Posterior cingulate gyrus (tissue), 11 donors: ENCODE data around the gene ARGLU1.
A peak's percentile ranks its signal among the peaks of the same experiment; 100 is the strongest.

Source experiments
- DNase-seq, 10 donors: peaks; one replicate each; pipeline versions ENCODE4 v3.0.0 to v3.0.0-alpha.2; 2020 to 2021; ENCODE audit warnings: mixed read lengths in 3 of 10
- intact Hi-C: fragments of 100-400 bp; cut with DNase I; formaldehyde crosslinking; loops from one replicate; pipeline ENCODE4 v1.15.1; 2023

The ARGLU1 gene

DNA sequence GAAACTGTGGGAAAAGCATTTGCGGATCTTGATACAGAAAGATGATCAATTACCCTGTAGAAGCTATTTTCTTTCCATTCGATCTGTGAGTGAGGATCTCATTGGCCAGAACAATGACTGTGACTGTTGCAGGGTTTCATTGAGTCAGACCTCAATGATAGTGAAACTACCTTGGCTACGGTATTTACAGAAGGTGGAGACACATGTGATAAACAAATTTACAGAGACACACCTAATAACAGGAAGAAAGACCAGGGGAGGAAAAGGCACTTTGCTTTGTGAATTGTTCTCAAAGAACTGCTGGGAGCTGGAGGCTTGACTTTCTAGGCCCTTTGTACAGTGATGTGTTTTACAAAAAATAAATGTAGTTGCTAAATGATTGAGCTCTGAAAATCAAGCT lies 19.9 kb upstream of the ARGLU1 start:
- no peak for DNase-seq
- intact Hi-C loops: no loop called here

DNA sequence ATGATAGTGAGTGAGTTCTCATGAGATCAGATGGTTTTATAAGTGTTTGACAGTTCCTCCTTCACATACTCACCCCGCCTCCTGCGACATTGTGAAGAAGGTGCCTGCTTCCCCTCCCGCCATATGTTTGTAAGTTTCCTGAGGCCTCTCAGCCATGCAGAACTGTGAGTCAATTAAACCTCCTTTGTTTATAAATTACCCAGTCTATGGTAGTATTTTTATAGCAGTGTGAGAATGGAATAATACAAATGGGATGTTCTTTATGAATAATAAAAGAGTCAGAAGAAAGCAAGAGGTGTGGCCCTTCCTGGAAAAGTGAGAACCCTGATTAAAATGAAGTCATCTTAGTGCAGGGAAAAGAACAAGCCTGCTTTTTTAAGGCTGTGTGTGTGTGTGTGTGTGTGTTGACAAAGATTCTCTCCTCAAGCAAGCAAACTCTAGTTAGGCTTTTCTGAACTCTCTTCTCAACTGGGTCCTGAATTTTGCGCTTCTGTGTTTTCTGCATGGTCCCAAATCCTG lies 18.8 kb upstream of the ARGLU1 start:
- no peak for DNase-seq
- intact Hi-C loops: no loop called here

DNA sequence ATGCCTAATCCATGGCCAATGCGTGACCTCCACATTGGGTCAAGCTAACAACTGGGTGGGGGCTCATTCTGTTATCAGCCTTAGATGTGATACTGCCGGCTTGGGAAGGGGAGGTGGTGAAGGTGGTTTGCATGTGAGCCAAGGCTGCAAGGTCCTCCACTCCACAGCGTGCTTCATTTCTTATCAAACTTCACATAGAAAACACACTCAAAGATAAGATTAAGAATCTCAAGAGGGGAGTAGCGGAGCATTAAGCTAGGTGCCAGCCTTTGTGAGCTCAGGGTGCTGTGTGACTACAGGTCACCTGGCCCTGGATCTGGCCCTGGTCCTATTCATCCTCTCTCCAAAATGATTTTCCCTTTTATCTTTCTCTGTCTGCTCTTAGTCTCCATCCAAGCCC lies 13.3 kb upstream of the ARGLU1 start:
- intact Hi-C loops: no loop called here
- no peak for DNase-seq

DNA sequence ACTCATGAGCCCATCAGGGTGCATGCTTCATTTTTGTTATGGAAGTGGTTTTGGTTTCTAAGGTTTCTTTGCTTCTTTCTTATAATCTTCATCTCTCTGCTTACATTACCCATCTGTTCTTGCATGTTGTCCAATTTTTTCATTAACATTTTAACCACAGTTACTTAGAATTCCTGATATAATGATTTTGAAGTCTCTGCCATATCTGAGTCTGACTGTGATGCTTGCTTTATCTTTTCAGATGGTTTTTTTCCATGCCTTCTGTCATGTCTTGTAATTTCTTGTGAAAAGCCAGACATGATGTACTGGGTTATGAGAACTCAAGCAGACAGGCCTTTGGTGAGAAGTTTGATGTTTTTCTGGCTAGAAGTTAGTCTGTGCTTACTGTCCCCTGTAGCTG lies 8.0 kb upstream of the ARGLU1 start:
- DNase-seq: no peak
- intact Hi-C loops: no loop called here

DNA sequence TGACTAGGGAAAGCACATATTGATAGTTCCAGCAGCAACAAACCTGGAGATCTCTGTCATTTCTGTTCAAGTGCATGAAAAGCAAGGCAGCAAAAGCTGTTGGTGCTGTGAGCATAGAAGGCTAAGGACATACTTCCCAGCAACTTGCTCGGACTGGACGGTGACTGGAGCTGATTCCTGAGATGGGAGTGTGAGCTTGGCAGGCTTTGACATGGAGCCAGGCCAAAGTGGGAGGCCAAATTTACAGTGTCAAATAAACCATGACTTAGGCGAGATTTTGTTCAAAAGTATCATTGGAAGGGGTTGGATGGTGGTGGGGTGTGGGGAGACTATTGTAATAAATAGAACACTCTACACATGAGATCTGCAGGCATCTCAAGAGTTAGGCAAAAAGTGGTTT lies 5.9 kb upstream of the ARGLU1 start:
- intact Hi-C loops: no loop called here
- DNase-seq: no peak

DNA sequence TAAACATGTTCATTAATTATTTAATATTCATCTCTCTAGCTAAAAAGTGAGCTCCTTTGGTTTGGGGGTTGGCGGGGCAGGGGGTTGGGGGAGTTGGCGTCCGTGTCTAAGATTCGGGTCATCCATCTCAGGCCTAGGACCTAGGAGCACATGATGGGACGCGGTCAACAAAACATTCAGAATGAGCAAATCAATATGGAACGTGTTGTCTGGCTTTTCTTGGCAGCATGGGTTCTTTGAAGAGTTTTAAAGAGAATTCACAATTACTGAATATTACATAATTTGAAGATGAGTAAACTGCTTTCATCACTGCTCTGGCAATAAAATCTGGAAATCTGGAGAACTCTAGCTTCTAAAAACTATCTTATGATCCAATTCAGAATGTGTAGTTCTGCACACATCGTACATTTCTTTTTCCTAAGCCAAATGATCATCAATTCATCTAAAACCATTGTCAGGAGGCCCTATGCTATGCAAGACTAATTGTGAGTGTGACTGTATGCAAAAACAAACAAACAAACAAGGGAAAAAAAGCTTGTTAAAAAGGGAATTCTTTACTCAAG lies 5.4 kb upstream of the ARGLU1 start:
- no peak for DNase-seq
- intact Hi-C loops: no loop called here

DNA sequence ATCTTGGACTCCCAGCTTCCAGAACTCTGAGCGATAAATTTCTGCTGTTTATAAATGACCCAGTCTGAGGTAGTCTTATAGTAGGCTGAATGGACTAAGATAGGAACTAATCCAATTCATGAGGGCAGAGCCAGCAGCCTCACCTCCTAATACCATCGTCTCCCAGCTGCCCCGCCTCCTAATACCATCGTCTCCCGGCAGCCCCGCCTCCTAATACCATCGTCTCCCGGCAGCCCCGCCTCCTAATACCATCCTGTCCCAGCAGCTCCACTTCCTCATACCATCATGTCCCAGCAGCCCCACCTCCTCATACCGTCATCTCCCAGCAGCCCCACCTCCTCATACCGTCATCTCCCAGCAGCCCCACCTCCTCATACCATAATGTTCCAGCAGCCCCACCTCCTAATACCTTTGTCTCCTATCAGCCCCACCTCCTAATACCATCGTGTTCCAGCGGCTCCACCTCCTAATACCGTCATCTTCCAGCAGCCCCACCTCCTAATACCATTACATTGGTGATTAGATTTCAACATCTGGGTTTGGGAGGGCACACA lies 2.4 kb upstream of the ARGLU1 start:
- DNase-seq: peak in 4 of 10 donors; percentile 20 to 85 (median 80)
- intact Hi-C loops: no loop called here

DNA sequence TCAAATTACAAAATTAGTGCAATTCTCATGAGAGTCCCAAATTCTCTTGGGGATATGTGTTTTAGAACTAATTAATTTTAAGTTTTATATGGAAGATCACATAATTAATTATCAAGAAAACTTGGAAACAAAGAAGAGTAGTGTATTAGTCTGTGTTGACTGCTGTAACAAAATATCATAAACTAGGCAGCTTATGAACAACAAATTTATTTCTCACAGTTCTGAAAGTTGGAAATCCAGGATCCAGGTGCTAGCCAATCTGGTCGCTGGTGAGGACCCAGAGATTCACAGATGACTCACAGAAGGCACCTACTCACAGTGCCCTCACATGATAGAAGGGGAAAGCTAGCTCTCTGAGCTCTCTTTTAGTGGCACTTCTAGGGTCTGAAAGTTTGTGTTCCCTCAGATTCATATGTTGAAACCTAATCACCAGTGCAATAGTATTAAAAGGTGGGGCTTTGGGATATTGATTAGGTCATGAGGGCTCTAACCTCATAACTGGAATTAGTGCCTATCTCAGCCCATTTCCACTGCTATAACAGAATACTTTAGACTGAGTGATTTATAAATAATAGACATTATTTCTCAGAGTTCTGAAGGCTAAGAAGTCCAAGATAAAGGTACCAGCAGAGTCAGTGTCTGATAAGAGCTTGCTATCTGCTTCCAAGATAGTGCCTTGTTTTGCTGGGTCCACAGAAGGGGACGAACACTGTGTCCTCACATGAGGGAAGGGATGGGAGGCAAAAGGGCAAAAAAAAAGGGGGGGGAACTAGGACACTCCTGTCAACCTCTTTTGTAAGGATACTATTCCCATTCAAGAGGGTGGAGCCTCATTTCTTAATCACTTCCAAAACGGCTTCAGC lies 1.5 kb upstream of the ARGLU1 start:
- DNase-seq: no peak
- intact Hi-C loops: no loop called here

DNA sequence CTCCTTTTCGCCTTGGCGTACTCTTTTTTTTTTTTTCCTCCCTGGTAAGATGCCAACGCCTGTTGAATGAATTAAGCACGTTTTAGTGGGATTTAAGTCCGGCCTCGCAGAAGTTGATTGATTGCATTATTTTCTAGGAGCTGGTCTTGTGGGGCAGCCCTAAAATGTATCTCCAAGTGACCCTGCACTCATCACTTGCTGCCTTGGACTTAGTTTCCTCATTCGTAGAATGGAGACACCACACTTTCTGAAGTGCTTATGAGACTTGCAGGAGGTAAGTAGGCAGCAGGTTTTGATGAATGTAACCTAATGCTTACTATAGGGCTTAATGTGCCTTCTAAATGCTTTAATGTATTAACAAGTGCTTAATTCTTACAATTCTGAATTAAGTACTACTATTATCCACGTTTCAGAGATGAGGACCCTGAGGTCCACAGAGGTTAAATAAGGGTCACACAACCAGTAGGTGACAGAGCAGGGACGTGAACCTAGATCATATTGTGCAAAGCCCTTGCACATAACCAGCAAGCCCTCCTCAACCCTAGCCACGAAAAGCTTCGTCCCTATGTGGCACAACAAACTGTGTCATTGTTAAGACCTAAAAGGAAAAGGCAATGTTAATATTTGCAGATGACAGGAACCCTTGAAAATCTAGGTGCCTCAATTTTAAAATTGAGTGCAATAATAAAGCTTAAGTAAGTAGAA lies 514 bp upstream of the ARGLU1 start:
- DNase-seq: no peak
- intact Hi-C loops: no loop called here

DNA sequence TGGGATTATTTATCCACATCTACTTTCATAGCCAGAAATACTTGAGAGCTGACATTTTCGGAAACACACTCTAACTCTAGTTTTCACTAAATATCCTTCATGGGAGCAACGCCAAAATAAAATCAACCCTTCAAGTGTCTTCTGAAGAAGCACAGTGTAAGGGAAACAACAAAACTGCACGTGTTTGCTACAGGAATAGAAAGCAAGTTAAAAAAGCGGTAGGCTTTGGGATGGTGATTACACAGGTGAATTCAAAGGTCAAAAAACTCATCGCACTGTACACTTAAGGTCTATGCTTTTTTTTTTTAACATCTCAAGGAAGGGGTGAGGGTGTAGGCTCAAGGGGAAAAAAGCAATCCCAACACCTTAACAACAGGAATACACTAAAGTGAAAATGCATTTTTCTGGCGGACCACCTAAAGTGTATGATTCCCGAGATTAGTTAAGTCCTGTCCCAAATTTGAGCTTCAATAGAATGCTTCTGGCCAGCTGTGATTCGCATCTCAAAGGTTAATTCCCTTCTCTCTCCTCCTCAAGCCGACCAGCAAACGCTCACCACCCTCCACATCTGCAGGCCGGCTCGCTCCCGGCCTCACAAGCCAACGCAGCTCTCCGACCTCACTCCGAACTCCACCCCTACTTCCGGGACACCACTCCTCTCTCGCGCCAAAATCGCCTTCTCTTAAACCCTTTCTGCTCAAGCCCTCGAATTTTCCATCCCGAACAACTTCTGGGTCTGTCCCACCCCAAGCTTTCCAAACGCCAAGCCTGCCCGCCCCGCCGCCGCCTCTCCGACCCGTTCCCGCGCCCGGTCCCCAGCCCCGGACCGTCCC lies 1.1 kb downstream of the ARGLU1 start:
- DNase-seq: peak in 7 of 10 donors; percentile 6 to 85 (median 41)
- intact Hi-C loops: no loop called here

DNA sequence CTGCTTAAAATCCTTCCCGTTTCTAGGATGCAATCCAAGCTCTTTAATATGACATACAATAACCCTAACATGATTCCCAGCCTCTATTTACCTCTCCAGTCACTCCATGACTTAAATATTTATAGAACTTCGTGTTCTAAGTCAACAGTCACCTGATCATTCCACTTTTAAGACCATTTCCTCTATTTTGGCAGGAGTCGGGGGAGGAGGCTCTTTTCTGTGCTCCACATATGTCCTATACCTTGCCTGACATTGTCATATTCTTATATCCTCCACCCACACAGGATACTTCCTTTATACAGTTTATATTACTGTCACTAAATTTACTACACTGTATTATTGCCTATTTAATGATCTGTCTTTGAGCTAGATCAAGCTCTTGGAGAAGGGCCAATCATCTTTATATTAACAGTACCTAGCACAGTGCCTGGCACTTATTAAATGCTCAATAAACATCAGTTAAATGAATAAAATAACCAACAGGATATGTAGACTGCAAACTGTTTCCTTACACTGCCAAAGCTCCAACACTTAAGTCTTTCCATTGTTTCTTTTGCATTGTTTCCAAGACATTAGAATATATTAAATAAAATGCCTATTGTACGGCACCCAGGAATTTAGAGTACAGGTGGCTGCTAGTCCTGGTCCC lies 2.7 kb downstream of the ARGLU1 start:
- no peak for DNase-seq
- intact Hi-C loops: no loop called here

DNA sequence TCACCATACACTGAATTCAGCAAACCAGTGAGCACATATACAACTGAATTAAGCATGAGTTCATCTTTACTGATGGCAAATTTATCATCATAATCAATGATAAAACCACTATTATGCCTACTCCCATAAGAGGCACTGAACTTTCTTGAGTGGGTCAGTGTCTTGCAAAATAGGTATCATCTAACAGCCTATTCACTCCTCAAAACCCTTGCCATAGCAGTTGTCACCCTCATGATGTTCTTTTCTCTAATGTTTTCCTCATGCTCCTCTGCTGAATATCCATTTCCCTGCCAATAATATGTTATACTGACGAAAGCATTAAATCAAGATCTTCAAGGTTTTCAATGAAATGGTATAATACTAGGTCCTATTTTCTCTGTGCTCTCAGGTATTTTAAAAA lies 5.6 kb downstream of the ARGLU1 start:
- DNase-seq: no peak
- intact Hi-C loops: no loop called here

DNA sequence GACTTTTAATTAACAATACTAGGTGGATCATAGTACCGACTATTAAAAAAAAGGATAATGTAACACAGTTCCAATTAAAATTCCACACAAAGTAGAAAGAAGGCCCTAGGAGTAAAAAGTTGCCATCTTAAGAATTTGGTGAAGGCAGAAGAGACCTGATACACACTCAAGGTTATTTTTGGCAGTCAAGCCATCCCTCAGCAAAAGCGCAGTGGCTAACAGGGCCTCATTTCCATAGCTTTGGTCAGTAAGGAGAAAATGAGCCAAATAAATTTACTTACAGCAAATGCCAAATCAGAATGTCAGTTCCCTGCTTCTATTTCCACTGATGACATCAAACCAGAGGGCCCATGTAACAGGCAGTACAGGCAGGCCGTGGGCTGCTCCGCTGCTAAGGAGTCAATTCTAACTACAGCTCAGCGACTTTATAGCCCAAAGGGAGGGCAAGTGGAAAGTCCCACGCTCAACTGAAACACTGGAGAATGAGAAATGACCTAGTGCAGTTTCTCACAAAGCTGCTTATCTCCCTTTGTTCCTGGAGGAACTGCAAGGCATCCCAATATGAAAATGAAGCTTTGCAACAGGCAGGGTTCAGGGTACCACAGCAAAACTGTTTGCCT lies 6.3 kb downstream of the ARGLU1 start:
- DNase-seq: no peak
- intact Hi-C loops: no loop called here

DNA sequence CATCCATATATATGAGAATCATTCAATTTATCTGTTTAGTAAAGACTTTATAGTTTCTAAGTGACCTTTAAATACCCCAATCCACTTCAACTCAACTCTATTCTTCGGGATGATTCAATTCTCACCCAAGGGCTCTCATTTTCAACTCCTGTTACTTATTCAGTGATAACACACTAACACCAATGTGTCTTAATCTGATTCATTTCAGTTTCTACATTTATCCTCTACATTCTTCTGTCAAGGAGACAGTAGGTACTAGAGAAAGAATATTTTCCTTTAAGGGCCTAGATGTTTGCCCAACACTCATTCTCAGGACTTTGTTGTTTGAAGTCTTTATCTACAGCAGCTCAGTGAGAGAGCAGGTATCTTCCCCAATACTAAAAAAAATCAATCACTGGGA lies 7.1 kb downstream of the ARGLU1 start:
- intact Hi-C loops: no loop called here
- DNase-seq: no peak

DNA sequence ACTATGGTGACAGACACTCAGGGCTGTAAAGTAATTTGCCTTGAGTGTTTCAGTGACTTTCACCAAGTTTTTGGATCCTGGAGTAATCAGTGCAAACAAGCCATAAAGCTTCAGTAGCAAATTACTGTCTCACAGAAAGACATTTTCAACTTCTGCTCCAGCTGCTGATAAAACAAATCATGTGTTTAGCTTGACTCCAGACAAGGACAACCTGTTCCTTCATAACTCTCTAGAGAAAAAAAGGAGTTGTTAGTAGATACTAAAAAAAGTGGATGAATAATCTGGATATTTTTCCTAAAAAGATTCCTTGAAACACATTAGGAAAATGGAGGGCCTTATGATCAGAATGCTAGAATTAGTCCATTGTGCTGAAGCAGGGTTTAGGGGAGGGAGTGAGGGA lies 9.4 kb downstream of the ARGLU1 start:
- intact Hi-C loops: no loop called here
- DNase-seq: no peak

DNA sequence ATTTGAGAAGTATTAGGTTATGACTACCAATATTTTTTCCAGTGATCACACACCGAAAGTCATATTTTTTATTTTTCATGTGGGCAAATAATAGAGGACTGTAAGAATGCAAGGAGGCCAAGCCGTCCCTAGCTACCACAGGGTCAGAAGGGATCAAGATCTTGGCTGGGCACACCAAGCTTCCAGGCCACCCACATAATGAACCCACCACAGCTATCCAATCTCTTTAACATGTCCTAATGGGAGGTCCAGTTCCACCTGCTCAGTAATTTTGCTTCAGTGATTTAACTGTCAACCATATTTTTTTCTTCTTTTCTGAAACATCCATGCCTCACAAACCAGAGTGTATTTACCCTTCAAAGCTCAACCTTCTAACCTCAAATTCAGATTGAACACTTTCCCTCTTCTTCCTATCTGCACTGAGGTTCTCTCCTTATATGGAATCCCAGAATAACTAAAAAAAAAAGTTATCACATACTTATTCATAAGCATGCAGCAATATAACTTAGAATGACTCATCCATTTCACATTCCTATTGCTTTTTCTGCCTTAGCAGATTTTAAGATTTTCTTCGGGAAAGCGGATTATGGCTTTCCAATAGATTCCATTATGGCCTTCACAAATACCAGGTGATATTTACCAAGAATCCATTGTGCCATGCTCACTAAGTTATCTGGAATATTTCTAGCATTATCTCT lies 12.2 kb downstream of the ARGLU1 start:
- intact Hi-C loops: no loop called here
- no peak for DNase-seq

DNA sequence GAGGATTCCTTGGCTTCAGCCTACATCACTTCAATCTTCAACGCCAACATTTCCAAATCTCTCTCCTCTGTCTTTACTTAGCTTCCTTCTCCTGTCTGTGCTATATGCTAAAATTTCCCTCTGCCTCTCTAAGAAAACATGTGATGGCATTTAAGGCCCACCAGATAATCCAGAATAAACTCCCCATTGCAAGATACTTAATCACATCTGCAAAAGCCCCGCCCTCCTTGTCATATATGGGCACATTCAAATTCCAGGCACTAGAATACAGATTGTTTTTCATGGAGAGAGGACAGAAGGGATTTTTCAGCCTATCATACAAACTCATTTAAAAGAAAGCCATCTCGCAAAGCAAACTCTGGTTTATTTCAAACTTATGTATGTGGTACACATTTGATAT lies 16.2 kb downstream of the ARGLU1 start:
- intact Hi-C loops: loop anchor here (5.0 kb wide), 1 partner anchor 366 kb away; no protein-coding TSS in a partner anchor
- no peak for DNase-seq

DNA sequence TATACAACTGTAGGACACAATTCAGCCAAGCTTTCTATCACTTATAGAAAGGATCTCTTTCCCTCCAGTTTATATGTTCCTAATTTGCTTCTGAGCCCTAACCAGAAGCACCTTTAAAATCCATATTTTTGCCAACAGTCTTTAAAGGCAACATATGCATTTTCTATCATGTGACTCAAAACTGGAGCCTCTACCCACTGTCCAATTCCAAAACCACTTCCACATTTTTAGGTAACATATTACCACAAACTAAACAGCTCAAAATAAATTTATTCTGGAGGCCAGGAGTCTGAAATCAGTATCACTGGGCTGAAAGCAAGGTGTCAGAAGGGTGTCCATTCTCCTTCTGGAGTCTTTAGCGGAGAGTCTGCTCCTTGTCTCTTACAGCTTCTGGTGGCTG lies 16.6 kb downstream of the ARGLU1 start:
- intact Hi-C loops: loop anchor here (5.0 kb wide), 1 partner anchor 366 kb away; no protein-coding TSS in a partner anchor
- DNase-seq: no peak
